Measurements from ENCODE around the gene MPDZ. TPM values are rescaled to one million over a fixed set of nuclear protein-coding genes. Genes with fewer than 3 reads are reported as not detected.

Gene MPDZ
- total RNA-seq, 2 donors from 2014 or later, result 3.1 to 8.5 TPM

- DNase-seq, result no peak
- intact Hi-C loops (cut with DNase I, micrococcal nuclease), result no loop called here
Measured at GRCh38 chr9:13145340-13145739, 134.2 kb downstream of the MPDZ start.

GRCh38 chr9:13144166-13144775 is 135.2 kb downstream of the MPDZ start:
- no peak for ATAC-seq
- intact Hi-C loops (cut with DNase I, micrococcal nuclease), result no loop called here
- DNase-seq, result no peak

More at GRCh38 chr9:13145340-13145739, 134.2 kb downstream of the MPDZ start:
- no peak for ATAC-seq

- DNase-seq (no peak), ATAC-seq (no peak)
- intact Hi-C loops (cut with DNase I, micrococcal nuclease), result no loop called here
Measured at GRCh38 chr9:13143281-13143680, 136.2 kb downstream of the MPDZ start.

- ATAC-seq (no peak), DNase-seq (no peak)
- intact Hi-C loops (cut with DNase I, micrococcal nuclease), result no loop called here
Measured at GRCh38 chr9:13142776-13143175, 136.7 kb downstream of the MPDZ start.

- no peak for ATAC-seq
- no peak for DNase-seq
- intact Hi-C loops (cut with DNase I, micrococcal nuclease), result no loop called here
Measured at GRCh38 chr9:13141629-13142028, 137.9 kb downstream of the MPDZ start.

GRCh38 chr9:13140843-13141592 is 138.5 kb downstream of the MPDZ start:
- DNase-seq (no peak), ATAC-seq (no peak)

GRCh38 chr9:13139641-13140171 is 139.8 kb downstream of the MPDZ start:
- no peak for ATAC-seq
- DNase-seq, result no peak
- intact Hi-C loops (cut with DNase I, micrococcal nuclease), result no loop called here

More at GRCh38 chr9:13140843-13141592, 138.5 kb downstream of the MPDZ start:
- intact Hi-C loops (cut with DNase I, micrococcal nuclease), result no loop called here

GRCh38 chr9:13137426-13137825 is 142.1 kb downstream of the MPDZ start:
- intact Hi-C loops (cut with DNase I, micrococcal nuclease), result no loop called here
- ATAC-seq (no peak), DNase-seq (no peak)

- intact Hi-C loops (cut with DNase I, micrococcal nuclease), result no loop called here
- ATAC-seq (no peak), DNase-seq (no peak)
Measured at GRCh38 chr9:13131991-13132390, 147.5 kb downstream of the MPDZ start.

- intact Hi-C loops (cut with DNase I, micrococcal nuclease), result no loop called here
- no peak for ATAC-seq
- DNase-seq, result no peak
Measured at GRCh38 chr9:13131416-13131815, 148.1 kb downstream of the MPDZ start.

- intact Hi-C loops (cut with DNase I, micrococcal nuclease), result no loop called here
Measured at GRCh38 chr9:13128266-13128860, 151.1 kb downstream of the MPDZ start.

GRCh38 chr9:13127131-13127530 is 152.4 kb downstream of the MPDZ start:
- intact Hi-C loops (cut with DNase I, micrococcal nuclease), result no loop called here
- DNase-seq, result no peak
- ATAC-seq, result no peak

More at GRCh38 chr9:13128266-13128860, 151.1 kb downstream of the MPDZ start:
- ATAC-seq (no peak), DNase-seq (no peak)

- DNase-seq (no peak), ATAC-seq (no peak)
- intact Hi-C loops (cut with DNase I, micrococcal nuclease), result no loop called here
Measured at GRCh38 chr9:13125261-13125660, 154.2 kb downstream of the MPDZ start.

GRCh38 chr9:13122756-13123369 is 156.6 kb downstream of the MPDZ start:
- DNase-seq, result no peak
- intact Hi-C loops (cut with DNase I, micrococcal nuclease), result no loop called here
- no peak for ATAC-seq

GRCh38 chr9:13118313-13118712 is 161.2 kb downstream of the MPDZ start:
- ATAC-seq (no peak), DNase-seq (no peak)
- intact Hi-C loops (cut with DNase I, micrococcal nuclease), result no loop called here

GRCh38 chr9:13116292-13116691 is 163.2 kb downstream of the MPDZ start:
- intact Hi-C loops (cut with DNase I, micrococcal nuclease), result no loop called here
- no peak for ATAC-seq

GRCh38 chr9:13113751-13114150 is 165.7 kb downstream of the MPDZ start:
- no peak for DNase-seq
- intact Hi-C loops (cut with DNase I, micrococcal nuclease), result no loop called here
- ATAC-seq, result no peak

More at GRCh38 chr9:13116292-13116691, 163.2 kb downstream of the MPDZ start:
- no peak for DNase-seq

GRCh38 chr9:13113216-13113615 is 166.3 kb downstream of the MPDZ start:
- no peak for ATAC-seq
- intact Hi-C loops (cut with DNase I, micrococcal nuclease), result no loop called here
- DNase-seq, result no peak

- intact Hi-C loops (cut with DNase I, micrococcal nuclease), result no loop called here
- ATAC-seq, result no peak
- no peak for DNase-seq
Measured at GRCh38 chr9:13111778-13112177, 167.7 kb downstream of the MPDZ start.
